GM23338 (cell line): ENCODE results near the gene RNF40. TPM values are rescaled to one million over a fixed set of nuclear protein-coding genes. Genes with fewer than 3 reads are reported as not detected.
"Not testable (repeated sequence)": the region's sequence is repeated elsewhere in the genome, so short reads cannot be mapped to it uniquely, and the experiment has no call there.

ENCODE experiments used
- ATAC-seq: fragments of 200-7000 bp; cut with Tn5 transposase; 3 replicates; pipeline ENCODE4 v1.9.1; 2020
- DNase-seq: peaks from one replicate; pipeline ENCODE4 v3.0.0-alpha.2; 2015; ENCODE audit warnings: low spot score
- H2AFZ ChIP-seq: fragments of 200-600 bp; sonication (generic); 2 replicates; pipeline ENCODE4 v1.8.0; 2016; ENCODE audit warnings: antibody characterized with exemption, mild to moderate bottlenecking, moderate library complexity
- H3F3A ChIP-seq: fragments of 200-600 bp; sonication (generic); replicated peaks from 2 replicates; pipeline ENCODE4 v1.8.0; 2017; ENCODE audit warnings: antibody characterized with exemption, mixed run types, low read depth
- H3K27ac ChIP-seq: fragments of 200-600 bp; sonication (generic); 2 replicates; pipeline ENCODE4 v1.6.1; 2016; ENCODE audit warnings: low read depth
- H3K27me3 ChIP-seq: fragments of 200-600 bp; sonication (generic); 2 replicates; pipeline ENCODE4 v1.8.0; 2016; ENCODE audit warnings: mild to moderate bottlenecking, mixed run types, moderate library complexity; ENCODE audit not compliant: insufficient read depth
- H3K36me3 ChIP-seq: fragments of 200-600 bp; sonication (generic); 2 replicates; pipeline ENCODE4 v1.8.0; 2016; ENCODE audit warnings: mild to moderate bottlenecking; ENCODE audit not compliant: insufficient read depth
- H3K4me1 ChIP-seq: fragments of 200-600 bp; sonication (generic); 2 replicates; pipeline ENCODE4 v1.8.0; 2016; ENCODE audit warnings: mild to moderate bottlenecking, moderate library complexity; ENCODE audit not compliant: insufficient read depth
- H3K4me2 ChIP-seq: fragments of 200-600 bp; sonication (generic); 2 replicates; pipeline ENCODE4 v1.7.1; 2017; ENCODE audit warnings: mixed run types
- H3K4me3 ChIP-seq: fragments of 200-600 bp; sonication (generic); 2 replicates; pipeline ENCODE4 v1.6.1; 2016; ENCODE audit warnings: mixed run types
- H3K79me2 ChIP-seq: fragments of 200-600 bp; sonication (generic); replicated peaks from 2 replicates; pipeline ENCODE4 v1.8.0; 2017; ENCODE audit warnings: mild to moderate bottlenecking; ENCODE audit not compliant: insufficient read depth
- H3K9me2 ChIP-seq: fragments of 200-600 bp; sonication (generic); 2 replicates; pipeline ENCODE4 v1.8.0; 2017; ENCODE audit not compliant: insufficient read depth
- H4K20me1 ChIP-seq: fragments of 200-600 bp; sonication (generic); replicated peaks from 2 replicates; pipeline ENCODE4 v1.8.0; 2017; ENCODE audit warnings: mild to moderate bottlenecking; ENCODE audit not compliant: insufficient read depth
- H3K27ac Mint-ChIP-seq: 2 replicates; pipeline ENCODE4 v1.8.0; 2020; ENCODE audit warnings: inconsistent platforms, mild to moderate bottlenecking, moderate library complexity, mixed read lengths
- H3K27me3 Mint-ChIP-seq: 3 replicates; pipeline ENCODE4 v1.8.0; 2022; ENCODE audit warnings: low read depth, mild to moderate bottlenecking, moderate library complexity, mixed read lengths, inconsistent platforms; ENCODE audit not compliant: insufficient read depth, poor library complexity
- H3K36me3 Mint-ChIP-seq: 3 replicates; pipeline ENCODE4 v1.8.0; 2021; ENCODE audit warnings: low read depth, mild to moderate bottlenecking, inconsistent platforms, moderate library complexity, mixed read lengths
- H3K4me1 Mint-ChIP-seq: 3 replicates; pipeline ENCODE4 v1.8.0; 2020; ENCODE audit warnings: mild to moderate bottlenecking, inconsistent platforms, mixed read lengths
- H3K4me3 Mint-ChIP-seq: 3 replicates; pipeline ENCODE4 v1.8.0; 2021; ENCODE audit warnings: moderate library complexity, mild to moderate bottlenecking, inconsistent platforms, mixed read lengths
- H3K9me3 Mint-ChIP-seq: 3 replicates; pipeline ENCODE4 v1.8.0; 2020; ENCODE audit warnings: moderate library complexity, mild to moderate bottlenecking, inconsistent platforms, mixed read lengths
- ETS1 ChIP-seq: IDR thresholded peaks from 2 replicates; pipeline ENCODE4 v1.6.1; 2016; ENCODE audit warnings: antibody characterized with exemption
- EZH2phosphoT487 ChIP-seq: fragments of 200-600 bp; sonication (generic); IDR thresholded peaks from one replicate; pipeline ENCODE4 v1.8.1; 2018; ENCODE audit warnings: antibody characterized with exemption; ENCODE audit not compliant: unreplicated experiment
- REST ChIP-seq: IDR thresholded peaks from one replicate; pipeline ENCODE4 v1.6.1; 2018; ENCODE audit warnings: antibody characterized with exemption; ENCODE audit not compliant: unreplicated experiment
- STAT1 ChIP-seq: IDR thresholded peaks from one replicate; pipeline ENCODE4 v1.6.1; 2016; ENCODE audit warnings: antibody characterized with exemption; ENCODE audit not compliant: unreplicated experiment
- polyA plus RNA-seq: library from polyadenylated mRNA; unstranded; fragments of >200 nt; fragmentation: Nextera tagmentation; extraction: Ambion mirVana; gene quantifications from 2 replicates; pipeline ENCODE4 v1.2.1, GENCODE V29; 2016
- small RNA-seq: library from RNA; depleted of rRNA; stranded (forward); fragments of <200 nt; gene quantifications from one replicate; pipeline ENCODE3, GENCODE V24; 2014; ENCODE audit warnings: low replicate concordance
- total RNA-seq: library from RNA; depleted of rRNA; stranded (reverse); fragments of >200 nt; shearing (Covaris generic); gene quantifications from 2 replicates; pipeline ENCODE4 v1.2.3, GENCODE V29; 2014; rRNA removed
- TF ChIP-seq, protein P1 (sequence below), 2 experiments: fragments of 200-600 bp in 1 of 2; sonication (generic) in 1 of 2; conservative IDR thresholded peaks; 2 replicates each; pipeline versions ENCODE4 v1.5.1 to v1.6.1; 2016 to 2017; ENCODE audit warnings: antibody characterized with exemption in 2 of 2, low read depth in 2 of 2, mild to moderate bottlenecking in 2 of 2, moderate library complexity in 1 of 2

The RNF40 gene
- total and polyA plus RNA-seq, 2 experiments from 2014 or later, result 36.0 to 78.5 TPM

DNA sequence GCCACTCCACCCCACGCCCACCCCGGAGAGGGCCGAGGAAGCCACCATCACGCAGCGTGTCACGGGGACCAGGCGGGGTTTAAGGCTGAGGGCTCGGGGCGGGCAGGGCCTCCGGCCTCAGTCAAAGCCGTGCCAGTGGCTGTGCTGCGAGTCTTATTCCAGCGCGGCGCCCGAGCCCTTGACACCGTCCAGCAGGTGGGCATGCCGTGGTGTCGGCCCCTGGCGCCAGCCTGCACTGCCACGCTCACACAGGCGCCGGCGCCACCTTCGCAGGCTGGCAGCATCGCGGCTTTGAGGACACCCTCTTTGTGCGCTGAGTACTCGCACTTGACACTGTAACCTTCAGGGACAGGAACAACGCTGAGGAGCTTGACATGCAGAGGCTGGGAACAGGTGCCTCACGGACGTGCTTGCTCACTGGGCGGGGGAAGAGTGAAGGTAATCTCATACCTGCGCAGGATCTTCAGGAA, 58.9 kb downstream of the RNF40 start (continued):
- no peak for TF ChIP-seq REST

DNA sequence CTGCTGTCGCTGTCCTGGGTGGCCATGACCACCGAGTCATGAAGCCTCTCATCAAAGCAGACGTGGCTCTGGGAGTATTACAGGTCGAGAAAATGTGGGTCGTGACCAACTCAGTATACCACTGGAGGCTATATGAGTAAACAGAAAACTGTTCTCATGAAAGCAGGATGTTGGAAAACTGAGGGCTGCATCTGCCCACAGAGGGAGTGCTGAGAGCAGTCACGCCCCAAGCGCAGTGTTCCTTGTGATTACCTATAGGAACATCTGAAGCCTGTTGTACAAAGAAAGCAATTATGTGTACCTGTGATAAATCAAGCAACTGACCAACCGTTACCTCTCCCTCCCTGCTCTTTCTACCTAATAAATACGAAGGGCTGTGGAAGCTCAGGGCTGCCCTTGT, 59.3 kb downstream of the RNF40 start:
- not testable (repeated sequence) for H3K36me3 ChIP-seq, H3K27ac Mint-ChIP-seq, H3K4me3 Mint-ChIP-seq, H3K36me3 Mint-ChIP-seq, DNase-seq, H3K27me3 Mint-ChIP-seq, H3K4me1 Mint-ChIP-seq, H3K27ac ChIP-seq, H4K20me1 ChIP-seq, H3F3A ChIP-seq, H3K4me2 ChIP-seq, H3K79me2 ChIP-seq, H3K9me3 Mint-ChIP-seq, H2AFZ ChIP-seq, H3K4me1 ChIP-seq, H3K9me2 ChIP-seq, H3K4me3 ChIP-seq, ATAC-seq, H3K27me3 ChIP-seq

GRCh38 chr16:30821891-30822290, 59.8 kb downstream of the RNF40 start:
- Mint-ChIP-seq H3K4me1 (no peaks in the 10 kb centered on the region), H3K27me3 (peaks cover 6% of the 10 kb centered on the region), H3K36me3 (no peaks in the 10 kb centered on the region), H3K4me3 (no peak overlapping the region), H3K9me3 (no peaks in the 10 kb centered on the region; the same call in 2 of the 3 replicates), H3K27ac (no peak overlapping the region)
- no peak overlapping the region for H3K27ac ChIP-seq
- no peak for TF ChIP-seq STAT1
- TF ChIP-seq ETS1, result no peak
- TF ChIP-seq, protein P1, sequence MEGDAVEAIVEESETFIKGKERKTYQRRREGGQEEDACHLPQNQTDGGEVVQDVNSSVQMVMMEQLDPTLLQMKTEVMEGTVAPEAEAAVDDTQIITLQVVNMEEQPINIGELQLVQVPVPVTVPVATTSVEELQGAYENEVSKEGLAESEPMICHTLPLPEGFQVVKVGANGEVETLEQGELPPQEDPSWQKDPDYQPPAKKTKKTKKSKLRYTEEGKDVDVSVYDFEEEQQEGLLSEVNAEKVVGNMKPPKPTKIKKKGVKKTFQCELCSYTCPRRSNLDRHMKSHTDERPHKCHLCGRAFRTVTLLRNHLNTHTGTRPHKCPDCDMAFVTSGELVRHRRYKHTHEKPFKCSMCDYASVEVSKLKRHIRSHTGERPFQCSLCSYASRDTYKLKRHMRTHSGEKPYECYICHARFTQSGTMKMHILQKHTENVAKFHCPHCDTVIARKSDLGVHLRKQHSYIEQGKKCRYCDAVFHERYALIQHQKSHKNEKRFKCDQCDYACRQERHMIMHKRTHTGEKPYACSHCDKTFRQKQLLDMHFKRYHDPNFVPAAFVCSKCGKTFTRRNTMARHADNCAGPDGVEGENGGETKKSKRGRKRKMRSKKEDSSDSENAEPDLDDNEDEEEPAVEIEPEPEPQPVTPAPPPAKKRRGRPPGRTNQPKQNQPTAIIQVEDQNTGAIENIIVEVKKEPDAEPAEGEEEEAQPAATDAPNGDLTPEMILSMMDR (conservative IDR thresholded peaks at IDR 0.05; ENCODE audit: low read depth in 2 of 2), result no peak
- no peak for TF ChIP-seq EZH2phosphoT487
- no peak overlapping the region for H2AFZ ChIP-seq
- H3K4me3 ChIP-seq, result no peak overlapping the region
- ATAC-seq, result no peak
- H3K79me2 ChIP-seq, result no peaks in the 10 kb centered on the region
- H3K36me3 ChIP-seq, result no peaks in the 10 kb centered on the region
- no peaks in the 10 kb centered on the region for H3K4me1 ChIP-seq
- H3K4me2 ChIP-seq, result no peak overlapping the region
- no peaks in the 10 kb centered on the region for H4K20me1 ChIP-seq
- H3F3A ChIP-seq, result no peaks in the 10 kb centered on the region
- no peaks in the 10 kb centered on the region for H3K9me2 ChIP-seq
- H3K27me3 ChIP-seq, result no peaks in the 10 kb centered on the region
- no peak for DNase-seq

Small RNA genes within 50 kb of the gene (small RNA-seq; reads per million reads assigned to genes)
- not detected for gene RF00017

Other genes starting within 250 kb of the RNF40 start
- gene ZNF768, start 235.8 kb upstream of the RNF40 start, total RNA-seq, result 34.6 and 43.0 TPM in 2 replicates
- gene ZNF768, start 235.8 kb upstream of the RNF40 start, polyA plus RNA-seq, result 8.3 and 8.5 TPM in 2 replicates
- gene ZNF747, start 227.5 kb upstream of the RNF40 start, total RNA-seq, result 10.8 and 12.6 TPM in 2 replicates
- gene ZNF747, start 227.5 kb upstream of the RNF40 start, polyA plus RNA-seq, result 3.0 and 4.2 TPM in 2 replicates
- 10.7 and 12.9 TPM in 2 replicates for gene ZNF764, start 203.9 kb upstream of the RNF40 start, total RNA-seq
- 5.6 and 6.0 TPM in 2 replicates for gene ZNF764, start 203.9 kb upstream of the RNF40 start, polyA plus RNA-seq
- 1.3 and 4.0 TPM in 2 replicates for gene ZNF688, start 190.6 kb upstream of the RNF40 start, total RNA-seq
- 4.4 and 6.2 TPM in 2 replicates for gene ZNF688, start 190.6 kb upstream of the RNF40 start, polyA plus RNA-seq
- gene ZNF785, start 176.6 kb upstream of the RNF40 start, total RNA-seq, result 7.1 and 7.5 TPM in 2 replicates
- gene ZNF785, start 176.6 kb upstream of the RNF40 start, polyA plus RNA-seq, result 4.9 and 5.4 TPM in 2 replicates
- gene ZNF689, start 151.9 kb upstream of the RNF40 start, total RNA-seq, result 13.4 and 16.7 TPM in 2 replicates
- gene ZNF689, start 151.9 kb upstream of the RNF40 start, polyA plus RNA-seq, result 5.3 and 5.9 TPM in 2 replicates
- gene PRR14, start 111.4 kb upstream of the RNF40 start, total RNA-seq, result 4.6 and 8.9 TPM in 2 replicates
- 12.7 and 13.0 TPM in 2 replicates for gene PRR14, start 111.4 kb upstream of the RNF40 start, polyA plus RNA-seq
- gene FBRS, start 103.9 kb upstream of the RNF40 start, total RNA-seq, result 5.2 and 7.2 TPM in 2 replicates
- gene FBRS, start 103.9 kb upstream of the RNF40 start, polyA plus RNA-seq, result 2.3 and 2.7 TPM in 2 replicates
- 38.4 and 44.3 TPM in 2 replicates for gene SRCAP, start 63.2 kb upstream of the RNF40 start, total RNA-seq
- 14.1 and 15.3 TPM in 2 replicates for gene SRCAP, start 63.2 kb upstream of the RNF40 start, polyA plus RNA-seq
- gene PHKG2, start 13.9 kb upstream of the RNF40 start, total RNA-seq, result 27.0 and 31.3 TPM in 2 replicates
- gene PHKG2, start 13.9 kb upstream of the RNF40 start, polyA plus RNA-seq, result 26.9 and 28.1 TPM in 2 replicates
- 2.2 and 2.7 TPM in 2 replicates for gene CFAP119, start 260 bp upstream of the RNF40 start, total RNA-seq
- gene CFAP119, start 260 bp upstream of the RNF40 start, polyA plus RNA-seq, result 4.4 and 5.2 TPM in 2 replicates
- gene ZNF629, start 24.9 kb downstream of the RNF40 start, total RNA-seq, result 18.5 and 20.3 TPM in 2 replicates
- gene ZNF629, start 24.9 kb downstream of the RNF40 start, polyA plus RNA-seq, result 3.9 and 4.1 TPM in 2 replicates
- 17.5 and 20.4 TPM in 2 replicates for gene BCL7C, start 131.8 kb downstream of the RNF40 start, total RNA-seq
- 21.8 and 22.1 TPM in 2 replicates for gene BCL7C, start 131.8 kb downstream of the RNF40 start, polyA plus RNA-seq
- gene CTF1, start 134.3 kb downstream of the RNF40 start, total RNA-seq, result 0.52 and 0.54 TPM in 2 replicates
- gene CTF1, start 134.3 kb downstream of the RNF40 start, polyA plus RNA-seq, result 0.24 and 0.43 TPM in 2 replicates
- 63.5 and 71.5 TPM in 2 replicates for gene FBXL19, start 161.2 kb downstream of the RNF40 start, total RNA-seq
- 12.5 and 16.4 TPM in 2 replicates for gene FBXL19, start 161.2 kb downstream of the RNF40 start, polyA plus RNA-seq
- gene ORAI3, start 186.7 kb downstream of the RNF40 start, total RNA-seq, result 14.9 and 15.9 TPM in 2 replicates
- 6.9 and 9.8 TPM in 2 replicates for gene ORAI3, start 186.7 kb downstream of the RNF40 start, polyA plus RNA-seq
- gene SETD1A, start 195.4 kb downstream of the RNF40 start, total RNA-seq, result 14.5 and 21.9 TPM in 2 replicates
- 10.8 and 10.9 TPM in 2 replicates for gene SETD1A, start 195.4 kb downstream of the RNF40 start, polyA plus RNA-seq
- gene HSD3B7, start 222.9 kb downstream of the RNF40 start, total RNA-seq, result 6.4 and 12.2 TPM in 2 replicates
- gene HSD3B7, start 222.9 kb downstream of the RNF40 start, polyA plus RNA-seq, result 4.3 TPM in 2 replicates
- gene STX1B, start 248.3 kb downstream of the RNF40 start, total RNA-seq, result 7.2 and 9.5 TPM in 2 replicates
- 1.7 and 2.5 TPM in 2 replicates for gene STX1B, start 248.3 kb downstream of the RNF40 start, polyA plus RNA-seq